PC-9 (cell line): ENCODE data around the gene RCN1. TPM values are rescaled to one million over a fixed set of nuclear protein-coding genes. Genes with fewer than 3 reads are reported as not detected.

ENCODE experiments used
- BruUV-seq: library from RNA; stranded (reverse); fragments of 400-500 nt; replicated peaks from 2 replicates; lab custom pipeline; 2021; lab: Mats Ljungman, UMichigan
- CTCF ChIA-PET: fragments of 300-600 bp; sonication (Branson Sonifier 250); formaldehyde crosslinking; loops from one replicate; lab custom pipeline; 2022; ENCODE audit warnings: antibody characterized with exemption; lab: Charles Lee
- POLR2A ChIA-PET: fragments of 300-600 bp; sonication (Branson Sonifier 250); formaldehyde crosslinking; loops from one replicate; lab custom pipeline; 2022; ENCODE audit warnings: antibody characterized with exemption; ENCODE audit not compliant: unreplicated experiment; lab: Charles Lee
- DNase-seq, 2 experiments: peaks; one replicate each; pipeline versions ENCODE4 v3.0.0 to v3.0.0-alpha.2; 2015 to 2022; ENCODE audit warnings: mixed read lengths in 1 of 2
- H2AFZ ChIP-seq: fragments of 200-600 bp; sonication (generic); 2 replicates; pipeline ENCODE4 v1.8.1; 2017; ENCODE audit warnings: antibody characterized with exemption
- H3F3A ChIP-seq: fragments of 200-600 bp; sonication (generic); 2 replicates; pipeline ENCODE4 v1.8.1; 2017; ENCODE audit warnings: antibody characterized with exemption, mild to moderate bottlenecking, low read depth; ENCODE audit not compliant: insufficient read depth
- H3K27ac ChIP-seq: fragments of 200-600 bp; sonication (generic); 2 replicates; pipeline ENCODE4 v1.6.1; 2016; ENCODE audit warnings: mixed run types
- H3K27me3 ChIP-seq: fragments of 200-600 bp; sonication (generic); 2 replicates; pipeline ENCODE4 v1.6.1; 2016; ENCODE audit warnings: low read depth, mixed run types; ENCODE audit not compliant: insufficient read depth
- H3K36me3 ChIP-seq: fragments of 200-600 bp; sonication (generic); 2 replicates; pipeline ENCODE4 v1.6.1; 2016; ENCODE audit warnings: low read depth, mixed run types
- H3K4me1 ChIP-seq: fragments of 200-600 bp; sonication (generic); replicated peaks from 2 replicates; pipeline ENCODE4 v1.6.1; 2016; ENCODE audit warnings: mixed run types; ENCODE audit not compliant: insufficient read depth
- H3K4me2 ChIP-seq: fragments of 200-600 bp; sonication (generic); 2 replicates; pipeline ENCODE4 v1.6.1; 2017; ENCODE audit warnings: mixed run types
- H3K4me3 ChIP-seq: fragments of 200-600 bp; sonication (generic); 2 replicates; pipeline ENCODE4 v1.6.1; 2016; ENCODE audit warnings: mixed run types
- H3K79me2 ChIP-seq: fragments of 200-600 bp; sonication (generic); 2 replicates; pipeline ENCODE4 v1.6.1; 2017; ENCODE audit warnings: low read depth, mixed run types
- H3K9me2 ChIP-seq: fragments of 200-600 bp; sonication (generic); 2 replicates; pipeline ENCODE4 v1.8.1; 2017; ENCODE audit warnings: mild to moderate bottlenecking; ENCODE audit not compliant: insufficient read depth
- H3K9me3 ChIP-seq: fragments of 200-600 bp; sonication (generic); 2 replicates; pipeline ENCODE4 v1.8.1; 2016; ENCODE audit warnings: low read depth; ENCODE audit not compliant: insufficient read depth
- H4K20me1 ChIP-seq: fragments of 200-600 bp; sonication (generic); 2 replicates; pipeline ENCODE4 v1.8.1; 2017; ENCODE audit not compliant: insufficient read depth
- EZH2 ChIP-seq: fragments of 200-600 bp; sonication (generic); IDR thresholded peaks from 2 replicates; pipeline ENCODE4 v1.8.0; 2017; ENCODE audit warnings: antibody characterized with exemption, low read depth
- intact Hi-C: fragments of 100-400 bp; cut with micrococcal nuclease; formaldehyde crosslinking; loops from one replicate; pipeline ENCODE4 v1.10.0; 2022; ENCODE audit not compliant: unreplicated experiment
- total RNA-seq: library from RNA; stranded (reverse); gene quantifications from 2 replicates; pipeline ENCODE4 v1.2.3, GENCODE V29; 2021
- TF ChIP-seq, protein P1 (sequence below): fragments of 200-600 bp; sonication (generic); conservative IDR thresholded peaks from 2 replicates; pipeline ENCODE4 v1.6.1; 2017; ENCODE audit warnings: mixed run types, antibody characterized with exemption, mild to moderate bottlenecking, moderate library complexity

RCN1 gene
- total RNA-seq, 1 experiment from 2014 or later: 206 TPM

DNA sequence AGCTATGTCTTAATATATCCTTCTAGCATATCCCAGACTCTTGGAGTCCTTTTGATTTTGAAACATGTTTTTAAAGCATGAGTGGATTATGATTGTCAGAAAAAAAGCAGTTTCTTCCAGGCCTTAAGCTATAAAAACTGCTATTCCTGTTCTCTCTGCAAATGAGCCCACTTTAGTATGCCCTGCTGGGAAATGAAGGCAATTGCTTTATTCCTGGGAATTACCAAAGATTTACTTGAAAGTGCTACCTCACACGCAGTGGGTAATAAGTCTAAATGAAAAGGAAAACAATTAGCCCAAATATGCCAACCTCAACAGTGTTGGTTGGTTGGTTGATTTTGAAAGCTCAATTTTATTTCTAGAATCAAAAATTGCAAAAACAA is 17.2 kb upstream of the RCN1 start:
- no peak overlapping the region for H3K4me3 ChIP-seq
- no peak overlapping the region for H3K27ac ChIP-seq
- intact Hi-C loops: loop anchor here (2.0 to 5.0 kb wide), 2 partner anchors 15 to 79 kb away; no protein-coding TSS in a partner anchor
- H3K4me1 ChIP-seq: peaks cover 28% of the 10 kb centered on the region
- no peaks in the 10 kb centered on the region for H3F3A ChIP-seq
- H3K27me3 ChIP-seq: no peaks in the 10 kb centered on the region
- ChIA-PET CTCF (no interaction called here), POLR2A (interaction anchor here (0.5 kb wide), 1 partner anchor 17 kb away, joined by 3 read pairs; the partner anchor contains the start of gene RCN1)
- H2AFZ ChIP-seq: no peak overlapping the region
- H3K9me2 ChIP-seq: no peaks in the 10 kb centered on the region
- H3K36me3 ChIP-seq: no peaks in the 10 kb centered on the region
- no peak for DNase-seq
- no peaks in the 10 kb centered on the region for H3K79me2 ChIP-seq
- TF ChIP-seq, protein P1, sequence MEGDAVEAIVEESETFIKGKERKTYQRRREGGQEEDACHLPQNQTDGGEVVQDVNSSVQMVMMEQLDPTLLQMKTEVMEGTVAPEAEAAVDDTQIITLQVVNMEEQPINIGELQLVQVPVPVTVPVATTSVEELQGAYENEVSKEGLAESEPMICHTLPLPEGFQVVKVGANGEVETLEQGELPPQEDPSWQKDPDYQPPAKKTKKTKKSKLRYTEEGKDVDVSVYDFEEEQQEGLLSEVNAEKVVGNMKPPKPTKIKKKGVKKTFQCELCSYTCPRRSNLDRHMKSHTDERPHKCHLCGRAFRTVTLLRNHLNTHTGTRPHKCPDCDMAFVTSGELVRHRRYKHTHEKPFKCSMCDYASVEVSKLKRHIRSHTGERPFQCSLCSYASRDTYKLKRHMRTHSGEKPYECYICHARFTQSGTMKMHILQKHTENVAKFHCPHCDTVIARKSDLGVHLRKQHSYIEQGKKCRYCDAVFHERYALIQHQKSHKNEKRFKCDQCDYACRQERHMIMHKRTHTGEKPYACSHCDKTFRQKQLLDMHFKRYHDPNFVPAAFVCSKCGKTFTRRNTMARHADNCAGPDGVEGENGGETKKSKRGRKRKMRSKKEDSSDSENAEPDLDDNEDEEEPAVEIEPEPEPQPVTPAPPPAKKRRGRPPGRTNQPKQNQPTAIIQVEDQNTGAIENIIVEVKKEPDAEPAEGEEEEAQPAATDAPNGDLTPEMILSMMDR: no peak
- no peak for TF ChIP-seq EZH2
- H3K9me3 ChIP-seq: no peaks in the 10 kb centered on the region
- H4K20me1 ChIP-seq: no peaks in the 10 kb centered on the region
- BruUV-seq: no TSS peak
- H3K4me2 ChIP-seq: no peak overlapping the region

DNA sequence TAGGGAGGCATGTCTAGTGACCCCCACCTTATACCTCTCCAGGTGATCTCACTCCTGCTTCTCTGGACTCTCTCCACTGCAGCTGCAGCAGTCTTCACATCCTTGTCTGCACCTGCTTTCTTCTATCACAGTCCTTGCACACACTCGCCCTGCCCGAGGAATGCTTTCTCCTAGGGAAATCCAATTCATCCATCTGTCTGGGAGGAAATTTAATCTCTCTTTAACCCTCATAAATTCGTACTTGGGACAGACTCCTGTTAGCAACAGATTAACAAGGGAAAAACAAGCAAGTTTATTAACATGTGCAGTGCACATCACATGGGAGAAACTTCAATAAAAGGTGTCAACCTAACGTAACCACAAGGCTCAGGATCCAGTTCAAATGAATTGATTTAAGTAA is 11.3 kb upstream of the RCN1 start:
- Histone ChIP-seq H3F3A (no peaks in the 10 kb centered on the region), H2AFZ (no peak overlapping the region), H4K20me1 (no peaks in the 10 kb centered on the region), H3K27me3 (no peaks in the 10 kb centered on the region), H3K4me3 (no peak overlapping the region), H3K27ac (no peak overlapping the region), H3K79me2 (no peaks in the 10 kb centered on the region), H3K36me3 (no peaks in the 10 kb centered on the region), H3K4me2 (no peak overlapping the region), H3K9me3 (no peaks in the 10 kb centered on the region; the same call in 1 of the 2 replicates), H3K9me2 (no peaks in the 10 kb centered on the region), H3K4me1 (peaks cover 5% of the 10 kb centered on the region; the same call in 1 of the 2 replicates)
- TF ChIP-seq EZH2: no peak
- TF ChIP-seq, protein P1: no peak
- BruUV-seq: no TSS peak
- ChIA-PET POLR2A (no interaction called here), CTCF (no interaction called here)
- intact Hi-C loops: no loop called here
- no peak for DNase-seq

DNA sequence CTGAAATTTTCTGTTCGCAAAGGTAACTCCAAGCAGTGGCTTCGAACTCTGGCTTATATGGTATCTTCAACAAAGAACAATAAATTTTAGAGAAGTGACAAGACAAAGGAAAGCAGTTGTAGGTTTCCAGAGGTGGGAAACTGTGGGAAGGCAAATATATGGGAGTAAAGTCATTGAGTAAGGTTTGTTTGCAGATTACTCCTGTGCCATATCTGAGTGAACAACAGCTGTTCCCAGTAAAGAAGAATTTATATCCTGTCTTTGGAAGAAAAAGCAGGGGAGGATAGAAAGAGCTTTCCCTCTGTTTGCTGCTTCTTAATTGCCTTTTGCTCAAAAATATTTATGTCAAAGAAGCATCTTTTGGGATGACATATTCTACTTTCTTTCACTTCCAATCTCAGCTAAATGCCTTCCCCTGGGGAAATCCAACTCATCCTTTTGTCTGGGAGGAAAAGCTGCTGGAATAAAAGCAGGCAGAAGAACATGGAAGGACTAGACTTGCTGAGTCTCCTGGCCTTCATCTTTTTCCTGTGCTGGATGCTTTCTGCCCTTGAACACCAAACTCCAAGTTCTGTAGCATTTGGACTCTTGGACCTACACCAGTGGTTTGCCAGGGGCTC is 10.4 kb upstream of the RCN1 start:
- Histone ChIP-seq H4K20me1 (no peaks in the 10 kb centered on the region), H3F3A (no peaks in the 10 kb centered on the region), H3K36me3 (no peaks in the 10 kb centered on the region), H3K4me3 (no peak overlapping the region), H3K27me3 (no peaks in the 10 kb centered on the region), H3K9me3 (no peaks in the 10 kb centered on the region; the same call in 1 of the 2 replicates), H3K27ac (no peak overlapping the region), H3K9me2 (no peaks in the 10 kb centered on the region), H3K79me2 (no peaks in the 10 kb centered on the region), H2AFZ (no peak overlapping the region), H3K4me1 (peaks cover 5% of the 10 kb centered on the region; the same call in 1 of the 2 replicates), H3K4me2 (no peak overlapping the region)
- DNase-seq: no peak
- ChIA-PET CTCF (no interaction called here), POLR2A (no interaction called here)
- intact Hi-C loops: no loop called here
- no peak for TF ChIP-seq EZH2
- TF ChIP-seq, protein P1: no peak
- BruUV-seq: no TSS peak
